ENCODE data around the gene CD300LG. TPM values are rescaled to one million over a fixed set of nuclear protein-coding genes. Genes with fewer than 3 reads are reported as not detected.

CD300LG gene
- total RNA-seq, 2 donors from 2014 or later: 0.09 to 33.5 TPM

GRCh38 chr17:43842975-43843325 lies 4.0 kb upstream of the CD300LG start:
- Histone ChIP-seq H3K4me1 (replicated peaks) (no peaks in the 10 kb centered on the region), H3K27ac (no peak overlapping the region), H3K27me3 (replicated peaks; ENCODE audit: insufficient read depth) (no peaks in the 10 kb centered on the region), H3K9me3 (no peaks in the 10 kb centered on the region), H3K36me3 (no peaks in the 10 kb centered on the region), H3K4me3 (no peak overlapping the region)
- WGBS: 53% methylated on average over 7 of the region's 7 CpGs
- TF ChIP-seq CTCF (IDR thresholded peaks at IDR 0.05): no peak
- TF ChIP-seq POLR2A (IDR thresholded peaks at IDR 0.05): no peak
- no peak for TF ChIP-seq POLR2AphosphoS5 (IDR thresholded peaks at IDR 0.05)
- DNase-seq (ENCODE audit: low spot score): no peak
- intact Hi-C loops (cut with DNase I): no loop called here

- no peak for DNase-seq (ENCODE audit: low spot score)
- intact Hi-C loops (cut with DNase I): no loop called here
Observed at GRCh38 chr17:43844241-43844640, 2.7 kb upstream of the CD300LG start.

GRCh38 chr17:43845766-43846165 lies 1.2 kb upstream of the CD300LG start:
- H3K9me3 ChIP-seq: no peaks in the 10 kb centered on the region
- intact Hi-C loops (cut with DNase I): loop anchor here (5.0 kb wide), 3 partner anchors 68 to 148 kb away; partner anchors contain the start of gene DUSP3
- H3K4me1 ChIP-seq (replicated peaks): no peaks in the 10 kb centered on the region
- no peak overlapping the region for H3K27ac ChIP-seq
- TF ChIP-seq POLR2AphosphoS5 (IDR thresholded peaks at IDR 0.05) (no peak), CTCF (IDR thresholded peaks at IDR 0.05) (no peak), POLR2A (IDR thresholded peaks at IDR 0.05) (no peak)
- no peaks in the 10 kb centered on the region for H3K27me3 ChIP-seq (replicated peaks; ENCODE audit: insufficient read depth)
- no peak overlapping the region for H3K4me3 ChIP-seq
- no peaks in the 10 kb centered on the region for H3K36me3 ChIP-seq
- no peak for DNase-seq (ENCODE audit: low spot score)
- 64% methylated on average over 4 of the region's 4 CpGs for WGBS

More at GRCh38 chr17:43844241-43844640, 2.7 kb upstream of the CD300LG start:
- no peak for TF ChIP-seq CTCF (IDR thresholded peaks at IDR 0.05)
- TF ChIP-seq POLR2A (IDR thresholded peaks at IDR 0.05): no peak
- TF ChIP-seq POLR2AphosphoS5 (IDR thresholded peaks at IDR 0.05): no peak
- Histone ChIP-seq H3K27ac (no peak overlapping the region), H3K9me3 (no peaks in the 10 kb centered on the region), H3K36me3 (no peaks in the 10 kb centered on the region), H3K4me1 (replicated peaks) (no peaks in the 10 kb centered on the region), H3K27me3 (replicated peaks; ENCODE audit: insufficient read depth) (no peaks in the 10 kb centered on the region), H3K4me3 (no peak overlapping the region)
- WGBS: 86% methylated on average over 5 of the region's 5 CpGs

- Histone ChIP-seq H3K27me3 (replicated peaks; ENCODE audit: insufficient read depth) (no peaks in the 10 kb centered on the region), H3K4me3 (no peak overlapping the region), H3K27ac (no peak overlapping the region), H3K36me3 (no peaks in the 10 kb centered on the region), H3K9me3 (no peaks in the 10 kb centered on the region), H3K4me1 (replicated peaks) (no peaks in the 10 kb centered on the region)
- intact Hi-C loops (cut with DNase I): loop anchor here (5.0 kb wide), 3 partner anchors 69 to 149 kb away; partner anchors contain the start of gene DUSP3
- peak; percentile 62 for DNase-seq (ENCODE audit: low spot score)
- TF ChIP-seq POLR2A (IDR thresholded peaks at IDR 0.05) (no peak), CTCF (IDR thresholded peaks at IDR 0.05) (peak; percentile 74 to 96 (median 86)), POLR2AphosphoS5 (IDR thresholded peaks at IDR 0.05) (peak; percentile 52)
- WGBS: 18% methylated on average over 13 of the region's 13 CpGs
Observed at GRCh38 chr17:43846221-43846712, 709 bp upstream of the CD300LG start.

GRCh38 chr17:43848601-43849000 lies 1.6 kb downstream of the CD300LG start:
- TF ChIP-seq CTCF (IDR thresholded peaks at IDR 0.05) (no peak), POLR2A (IDR thresholded peaks at IDR 0.05) (no peak), POLR2AphosphoS5 (IDR thresholded peaks at IDR 0.05) (no peak)

More at GRCh38 chr17:43848601-43849000, 1.6 kb downstream of the CD300LG start:
- Histone ChIP-seq H3K4me1 (replicated peaks) (no peaks in the 10 kb centered on the region), H3K9me3 (no peaks in the 10 kb centered on the region), H3K36me3 (no peaks in the 10 kb centered on the region), H3K27me3 (replicated peaks; ENCODE audit: insufficient read depth) (no peaks in the 10 kb centered on the region), H3K4me3 (no peak overlapping the region), H3K27ac (no peak overlapping the region)
- intact Hi-C loops (cut with DNase I): loop anchor here (5.0 kb wide), 3 partner anchors 71 to 151 kb away; partner anchors contain the start of gene DUSP3
- DNase-seq (ENCODE audit: low spot score): no peak
- WGBS: 91% methylated on average over 10 of the region's 10 CpGs

Data from prostate gland (tissue), 2 donors.